Subcutaneous adipose tissue (tissue), 4 donors: ENCODE results near the gene GGT5. TPM values are rescaled to one million over a fixed set of nuclear protein-coding genes. Genes with fewer than 3 reads are reported as not detected.
"Not testable (repeated sequence)": the region's sequence is repeated elsewhere in the genome, so short reads cannot be mapped to it uniquely, and the experiment has no call there.

Experiments
- CTCF ChIP-seq: fragments of 450-650 bp; IDR thresholded peaks from one replicate; pipeline ENCODE4 v1.5.1; 2016; ENCODE audit warnings: low read depth, mild to moderate bottlenecking, control low read depth, antibody characterized with exemption, moderate library complexity
- total RNA-seq, 4 donors: library from RNA; depleted of rRNA; stranded (reverse); fragments of >200 nt; gene quantifications; one replicate each; pipeline ENCODE4 v1.1.0, GENCODE V29; 2016

Gene GGT5
- total RNA-seq, result 100 to 1,000 TPM in 1 of 4 donors, 10 to 100 TPM in 3; 55.9 to 111 (median 64.6) TPM

GRCh38 chr22:24245030-24245431 lies at the start of gene GGT5:
TSS of gene GGT5 (minus strand) at chr22:24245082. CDS start at chr22:24244725, 357 bp downstream.
- not testable (repeated sequence) for TF ChIP-seq CTCF

- TF ChIP-seq CTCF, result no peak
These were observed 46.8 kb upstream of the GGT5 start for GRCh38 chr22:24291515-24292201.

GRCh38 chr22:24290459-24290858 lies 45.6 kb upstream of the GGT5 start:
- TF ChIP-seq CTCF, result no peak

GRCh38 chr22:24289741-24290163 lies 44.9 kb upstream of the GGT5 start:
- no peak for TF ChIP-seq CTCF

GRCh38 chr22:24289114-24289513 lies 44.2 kb upstream of the GGT5 start:
- TF ChIP-seq CTCF, result no peak

- no peak for TF ChIP-seq CTCF
These were observed 40.4 kb upstream of the GGT5 start for GRCh38 chr22:24285245-24285644.

- TF ChIP-seq CTCF, result no peak
These were observed 39.9 kb upstream of the GGT5 start for GRCh38 chr22:24284747-24285203.
